Tibial artery (tissue), 4 donors: ENCODE measurements around the gene N4BP2L1.
"Not testable (repeated sequence)": the region's sequence is repeated elsewhere in the genome, so short reads cannot be mapped to it uniquely, and the experiment has no call there.

Experiments used
- DNase-seq, 2 donors: peaks; one replicate each; pipeline ENCODE4 v3.0.0-alpha.2; 2019
- H3K27ac ChIP-seq, 2 donors: fragments of 200-600 bp; sonication (generic) in 1 of 2; 1 replicate in 1 of 2; 2 replicates in 1 of 2; pipeline ENCODE4 v1.5.1; 2018 to 2019; ENCODE audit warnings: mild to moderate bottlenecking in 1 of 2
- H3K27me3 ChIP-seq, 2 donors: fragments of 200-600 bp; sonication (generic) in 1 of 2; one replicate each; pipeline versions ENCODE4 v1.5.1 to v1.6.0; 2016 to 2019
- H3K36me3 ChIP-seq, 3 donors: fragments of 200-600 bp; sonication (generic) in 2 of 3; one replicate each; pipeline ENCODE4 v1.5.1; 2016 to 2019; ENCODE audit warnings: mild to moderate bottlenecking in 2 of 3
- H3K4me1 ChIP-seq, 4 donors: fragments of 200-600 bp; sonication (generic) in 2 of 4; 1 replicate in 3 of 4; 2 replicates in 1 of 4; pipeline ENCODE4 v1.5.1; 2016 to 2019
- H3K4me3 ChIP-seq, 2 donors: fragments of 200-600 bp; sonication (generic) in 1 of 2; 1 replicate in 1 of 2; 2 replicates in 1 of 2; pipeline ENCODE4 v1.5.1; 2018 to 2019; ENCODE audit warnings: mild to moderate bottlenecking in 2 of 2
- H3K9me3 ChIP-seq, 3 donors: fragments of 200-600 bp; sonication (generic) in 1 of 3; one replicate each; pipeline ENCODE4 v1.5.1; 2016 to 2019
- intact Hi-C: fragments of 100-400 bp; cut with DNase I; formaldehyde crosslinking; loops from one replicate; pipeline ENCODE4 v1.15.0; 2023; ENCODE audit warnings: low total_unique reads
- TF ChIP-seq, protein P1 (sequence below), 2 experiments: fragments of 200-600 bp in 1 of 2; fragments of 450-650 bp in 1 of 2; IDR thresholded peaks; one replicate each; pipeline ENCODE4 v1.5.1; 2017 to 2019; ENCODE audit warnings: antibody characterized with exemption in 2 of 2, mild to moderate bottlenecking in 1 of 2, moderate library complexity in 1 of 2

Gene N4BP2L1

DNA sequence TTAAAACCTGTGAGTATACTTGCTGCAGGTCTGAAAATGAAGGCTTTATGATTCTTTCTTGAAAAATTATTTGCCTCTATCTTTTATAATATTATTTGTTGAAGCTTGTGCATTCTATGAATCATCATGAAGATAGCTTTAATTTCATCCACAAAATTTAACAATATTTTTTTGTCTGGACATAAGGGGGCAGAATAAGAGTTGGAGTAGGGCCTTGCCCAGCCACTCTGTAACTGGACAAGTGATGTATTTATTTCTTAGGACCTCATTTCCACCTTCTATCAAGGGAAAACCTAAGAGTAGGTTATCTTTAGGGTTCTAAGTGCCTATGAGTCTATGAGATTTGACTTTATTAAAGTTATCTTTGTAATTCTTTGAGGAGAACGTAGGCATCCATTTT lies 49.9 kb downstream of the N4BP2L1 start:
- intact Hi-C loops: no loop called here
- no peak for DNase-seq
- TF ChIP-seq, protein P1, sequence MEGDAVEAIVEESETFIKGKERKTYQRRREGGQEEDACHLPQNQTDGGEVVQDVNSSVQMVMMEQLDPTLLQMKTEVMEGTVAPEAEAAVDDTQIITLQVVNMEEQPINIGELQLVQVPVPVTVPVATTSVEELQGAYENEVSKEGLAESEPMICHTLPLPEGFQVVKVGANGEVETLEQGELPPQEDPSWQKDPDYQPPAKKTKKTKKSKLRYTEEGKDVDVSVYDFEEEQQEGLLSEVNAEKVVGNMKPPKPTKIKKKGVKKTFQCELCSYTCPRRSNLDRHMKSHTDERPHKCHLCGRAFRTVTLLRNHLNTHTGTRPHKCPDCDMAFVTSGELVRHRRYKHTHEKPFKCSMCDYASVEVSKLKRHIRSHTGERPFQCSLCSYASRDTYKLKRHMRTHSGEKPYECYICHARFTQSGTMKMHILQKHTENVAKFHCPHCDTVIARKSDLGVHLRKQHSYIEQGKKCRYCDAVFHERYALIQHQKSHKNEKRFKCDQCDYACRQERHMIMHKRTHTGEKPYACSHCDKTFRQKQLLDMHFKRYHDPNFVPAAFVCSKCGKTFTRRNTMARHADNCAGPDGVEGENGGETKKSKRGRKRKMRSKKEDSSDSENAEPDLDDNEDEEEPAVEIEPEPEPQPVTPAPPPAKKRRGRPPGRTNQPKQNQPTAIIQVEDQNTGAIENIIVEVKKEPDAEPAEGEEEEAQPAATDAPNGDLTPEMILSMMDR (IDR thresholded peaks at IDR 0.05): no peak

DNA sequence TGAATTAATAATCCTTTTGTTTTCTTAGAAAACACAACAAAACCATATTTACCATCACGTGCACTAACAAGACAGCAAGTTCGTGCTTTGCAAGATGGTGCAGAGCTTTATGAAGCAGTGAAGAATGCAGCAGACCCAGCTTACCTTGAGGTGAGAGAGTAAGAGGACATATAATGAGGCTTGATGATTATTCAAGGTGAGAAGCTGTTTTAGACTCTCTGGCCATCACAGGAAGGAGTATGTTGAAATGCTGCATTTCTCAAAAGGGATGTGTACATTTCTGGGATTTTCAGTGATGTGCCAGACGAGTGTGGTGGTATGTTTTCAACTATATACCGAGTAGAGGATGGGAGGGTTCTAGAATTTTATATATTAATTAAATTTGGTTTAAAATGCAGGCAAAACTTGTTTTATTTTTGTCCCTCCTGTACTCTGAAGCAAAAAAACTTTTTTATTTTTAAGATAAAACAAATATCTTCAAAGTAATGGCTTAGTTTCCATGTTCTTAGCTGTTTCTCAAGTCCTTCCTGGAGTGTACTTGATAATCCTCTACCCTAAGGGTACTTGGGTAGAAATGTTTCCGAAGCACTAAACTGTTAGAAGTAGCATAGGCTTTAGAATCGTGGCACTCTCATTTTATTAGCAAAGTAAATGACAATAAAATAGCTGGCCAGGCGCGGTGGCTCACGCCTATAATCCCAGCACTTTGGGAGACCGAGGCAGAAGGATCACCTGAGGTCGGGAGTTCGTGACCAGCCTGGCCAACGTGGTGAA lies 51.1 kb downstream of the N4BP2L1 start:
- H3K4me3 ChIP-seq: no peak overlapping the region
- H3K27ac ChIP-seq: no peak overlapping the region
- H3K27me3 ChIP-seq: no peaks in the 10 kb centered on the region
- no peak for DNase-seq
- intact Hi-C loops: no loop called here
- TF ChIP-seq, protein P1 (IDR thresholded peaks at IDR 0.05): no peak
- H3K4me1 ChIP-seq: no peaks in the 10 kb centered on the region
- H3K9me3 ChIP-seq: no peaks in the 10 kb centered on the region
- H3K36me3 ChIP-seq: no peaks in the 10 kb centered on the region

More for the DNA sequence above, 49.9 kb downstream of the N4BP2L1 start:
- Histone ChIP-seq H3K27me3 (no peaks in the 10 kb centered on the region), H3K4me3 (no peak overlapping the region), H3K36me3 (no peaks in the 10 kb centered on the region), H3K27ac (no peak overlapping the region), H3K9me3 (no peaks in the 10 kb centered on the region), H3K4me1 (no peaks in the 10 kb centered on the region)

DNA sequence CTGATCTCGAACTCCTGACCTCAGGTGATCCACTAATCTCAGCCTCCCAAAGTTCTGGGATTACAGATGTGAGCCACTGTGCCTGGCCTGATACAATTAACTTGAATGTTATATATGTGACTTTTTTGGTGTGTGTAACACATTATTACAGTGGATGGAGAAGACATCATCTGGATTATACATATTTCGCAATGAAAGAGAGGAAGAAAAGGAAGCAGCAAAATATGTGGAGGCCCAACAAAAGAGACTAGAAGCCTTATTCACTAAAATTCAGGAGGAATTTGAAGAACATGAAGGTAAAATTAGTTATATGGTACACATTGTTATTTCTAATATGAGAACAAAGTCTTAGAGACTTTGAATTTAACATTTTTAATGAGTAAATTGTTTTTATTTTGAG lies 57.1 kb downstream of the N4BP2L1 start:
- intact Hi-C loops: no loop called here
- DNase-seq: no peak
- H3K9me3 ChIP-seq: no peaks in the 10 kb centered on the region
- TF ChIP-seq, protein P1 (IDR thresholded peaks at IDR 0.05): no peak
- H3K27me3 ChIP-seq: no peaks in the 10 kb centered on the region
- no peak overlapping the region for H3K4me3 ChIP-seq
- H3K4me1 ChIP-seq: no peaks in the 10 kb centered on the region
- no peaks in the 10 kb centered on the region for H3K36me3 ChIP-seq
- no peak overlapping the region for H3K27ac ChIP-seq

DNA sequence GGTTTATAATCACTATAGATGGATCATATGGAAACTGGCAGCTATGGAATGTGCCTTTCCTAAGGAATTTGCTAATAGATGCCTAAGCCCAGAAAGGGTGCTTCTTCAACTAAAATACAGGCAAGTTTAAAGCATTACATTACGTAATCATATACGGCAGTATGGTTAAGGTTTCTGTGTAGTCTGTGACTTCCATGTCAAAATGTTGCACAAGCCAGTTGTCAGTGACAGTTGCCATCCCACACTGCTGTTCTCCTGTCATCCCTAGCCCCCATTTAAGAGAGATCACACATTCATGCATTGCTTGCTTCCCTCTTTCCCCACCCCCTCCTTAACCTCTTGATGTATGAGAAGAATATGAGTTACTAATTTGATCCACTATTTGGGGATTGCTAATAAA lies 65.4 kb downstream of the N4BP2L1 start:
- Histone ChIP-seq H3K27ac (no peak overlapping the region), H3K4me3 (no peak overlapping the region), H3K9me3 (no peaks in the 10 kb centered on the region), H3K4me1 (no peaks in the 10 kb centered on the region), H3K36me3 (no peaks in the 10 kb centered on the region), H3K27me3 (no peaks in the 10 kb centered on the region)
- DNase-seq: no peak
- TF ChIP-seq, protein P1 (IDR thresholded peaks at IDR 0.05): no peak
- intact Hi-C loops: no loop called here

DNA sequence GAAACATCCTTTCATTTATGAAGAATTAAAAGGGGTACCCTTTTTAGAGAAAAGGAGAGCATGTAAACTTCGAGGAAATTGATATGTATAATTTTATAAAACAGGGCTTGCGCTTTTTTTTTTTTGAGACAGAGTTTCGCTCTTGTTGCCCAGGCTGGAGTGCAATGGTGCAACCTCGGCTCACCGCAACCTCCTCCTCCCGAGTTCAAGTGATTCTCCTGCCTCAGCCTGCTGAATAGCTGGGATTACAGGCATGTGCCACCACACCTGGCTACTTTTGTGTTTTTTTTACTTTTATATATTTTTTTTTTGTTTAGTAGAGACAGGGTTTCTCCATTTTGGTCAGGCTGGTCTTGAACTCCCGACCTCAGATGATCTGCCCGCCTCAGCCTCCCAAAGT lies 72.0 kb downstream of the N4BP2L1 start:
- H3K27ac ChIP-seq, intact Hi-C loops, H3K4me3 ChIP-seq, H3K9me3 ChIP-seq, H3K36me3 ChIP-seq, H3K27me3 ChIP-seq, DNase-seq, H3K4me1 ChIP-seq: not testable (repeated sequence)

DNA sequence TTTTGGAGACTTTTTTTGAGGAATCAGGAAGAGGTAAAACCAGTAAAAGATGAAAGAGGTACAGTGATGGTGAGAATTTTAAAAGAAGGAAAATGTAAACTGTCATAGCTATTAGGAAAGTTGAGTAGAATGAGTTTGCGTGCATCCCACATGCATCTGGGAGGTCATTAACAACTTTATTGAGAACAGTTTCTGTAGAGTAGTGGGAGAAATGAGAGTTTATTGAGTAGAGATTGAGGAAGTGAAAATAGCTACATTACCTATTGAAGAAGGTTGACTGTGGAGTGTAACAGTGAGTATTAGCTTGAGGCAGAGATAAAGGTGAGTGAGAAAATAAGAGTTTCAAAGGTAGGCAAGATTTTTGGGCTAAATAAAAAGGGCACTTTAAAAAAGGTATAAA lies 73.9 kb downstream of the N4BP2L1 start:
- H3K9me3 ChIP-seq: no peaks in the 10 kb centered on the region
- H3K4me3 ChIP-seq: no peak overlapping the region
- intact Hi-C loops: no loop called here
- H3K4me1 ChIP-seq: no peaks in the 10 kb centered on the region
- TF ChIP-seq, protein P1 (IDR thresholded peaks at IDR 0.05): no peak
- H3K27ac ChIP-seq: no peak overlapping the region
- no peaks in the 10 kb centered on the region for H3K27me3 ChIP-seq
- H3K36me3 ChIP-seq: no peaks in the 10 kb centered on the region
- DNase-seq: no peak

DNA sequence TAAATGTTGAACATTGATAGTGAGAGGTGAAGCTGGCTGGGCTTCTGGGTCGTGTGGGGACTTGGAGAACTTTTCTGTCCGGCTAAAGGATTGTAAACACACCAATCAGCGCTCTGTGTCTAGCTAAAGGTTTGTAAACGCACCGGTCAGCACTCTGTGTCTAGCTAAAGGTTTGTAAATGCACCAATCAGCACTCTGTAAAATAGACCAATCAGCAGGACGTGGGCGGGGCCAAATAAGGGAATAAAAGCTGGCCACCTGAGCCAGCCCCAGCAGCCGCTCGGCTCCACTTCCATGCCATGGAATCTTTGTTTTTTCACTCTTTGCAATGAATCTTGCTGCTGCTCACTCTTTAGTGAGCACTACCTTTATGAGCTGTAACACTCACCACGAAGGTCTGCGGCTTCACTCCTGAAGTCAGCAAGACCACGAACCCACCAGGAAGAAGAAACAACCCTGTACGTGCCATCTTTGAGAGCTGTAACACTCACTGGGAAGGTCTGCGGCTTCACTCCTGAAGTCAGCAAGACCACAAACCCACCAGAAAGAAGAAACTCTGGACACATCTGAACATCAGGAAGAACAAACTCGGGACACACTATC lies 77.0 kb downstream of the N4BP2L1 start:
- H3K27ac ChIP-seq, H3K36me3 ChIP-seq, DNase-seq, H3K27me3 ChIP-seq, H3K4me3 ChIP-seq, intact Hi-C loops, H3K4me1 ChIP-seq, H3K9me3 ChIP-seq: not testable (repeated sequence)
